HCT116 (cell line): ENCODE data around the gene OR2B6. TPM values are rescaled to one million over a fixed set of nuclear protein-coding genes. Genes with fewer than 3 reads are reported as not detected.

Source experiments
- ATAC-seq: fragments of 200-7000 bp; cut with Tn5 transposase; 2 replicates; pipeline ENCODE4 v1.9.1; 2020; ENCODE audit warnings: mild to moderate bottlenecking, moderate library complexity
- BruUV-seq: library from RNA; stranded (reverse); fragments of 400-500 nt; replicated peaks from 2 replicates; lab custom pipeline; 2021; lab: Mats Ljungman, UMichigan
- CTCF ChIA-PET: fragments of 300-600 bp; sonication (Branson Sonifier 250); formaldehyde crosslinking; loops from one replicate; lab custom pipeline; 2021; ENCODE audit warnings: antibody characterized with exemption; lab: Charles Lee
- POLR2A ChIA-PET: fragments of 300-600, 350-600 bp; sonication (Branson Sonifier 250); formaldehyde crosslinking; loops from one replicate; lab custom pipeline; 2021; ENCODE audit warnings: antibody characterized with exemption; lab: Charles Lee
- RAD21 ChIA-PET, 2 experiments: fragments of 300-600 bp; sonication (Branson Sonifier 250); formaldehyde crosslinking; loops; one replicate each; lab custom pipeline; 2023; ENCODE audit warnings: low total read pairs in 2 of 2; ENCODE audit not compliant: uncharacterized antibody in 2 of 2, unreplicated experiment in 2 of 2, low non-redundant PET in 1 of 2; lab: Charles Lee
- DNase-seq: peaks from one replicate; pipeline ENCODE4 v3.0.0-alpha.2; 2010; ENCODE audit warnings: low read depth, low spot score
- H2AFZ ChIP-seq: fragments of 200-600 bp; shearing (Covaris generic), sonication (generic); 2 replicates; pipeline ENCODE4 v1.6.1; 2017; ENCODE audit warnings: low read depth, mixed run types, mixed read lengths, antibody characterized with exemption, low read length; ENCODE audit not compliant: poor library complexity, severe bottlenecking
- H3K27ac ChIP-seq: 2 replicates; pipeline ENCODE4 v1.5.1; 2012; ENCODE audit warnings: low read depth, low read length
- H3K27me3 ChIP-seq: fragments of 200-600 bp; sonication (generic); 2 replicates; pipeline ENCODE4 v1.6.1; 2016; ENCODE audit warnings: mixed run types, low read length, mixed read lengths; ENCODE audit not compliant: insufficient read depth
- H3K36me3 ChIP-seq, 2 experiments: fragments of 200-500 bp in 1 of 2; fragments of 200-600 bp in 1 of 2; sonication (Bioruptor generic) in 1 of 2; sonication (generic) in 1 of 2; 2 replicates each; pipeline versions ENCODE4 v1.5.1 to v1.6.1; 2014 to 2016; ENCODE audit warnings: low read length in 2 of 2, inconsistent platforms in 1 of 2, mixed read lengths in 1 of 2, mixed run types in 1 of 2; ENCODE audit not compliant: insufficient read depth in 2 of 2, control insufficient read depth in 1 of 2
- H3K4me1 ChIP-seq, 2 experiments: fragments of 200-600 bp in 1 of 2; sonication (generic) in 1 of 2; 2 replicates each; pipeline versions ENCODE4 v1.5.1 to v1.6.1; 2012 to 2017; ENCODE audit warnings: low read length in 2 of 2, inconsistent platforms in 1 of 2, mild to moderate bottlenecking in 1 of 2, mixed read lengths in 1 of 2, mixed run types in 1 of 2, moderate library complexity in 1 of 2; ENCODE audit not compliant: insufficient read depth in 2 of 2, control insufficient read depth in 1 of 2
- H3K4me2 ChIP-seq: fragments of 200-600 bp; sonication (generic); 2 replicates; pipeline ENCODE4 v1.6.1; 2017; ENCODE audit warnings: mixed run types, low read length, mixed read lengths
- H3K4me3 ChIP-seq, 2 experiments: fragments of 200-600 bp in 1 of 2; sonication (generic) in 1 of 2; replicated peaks in 1 of 2; 2 replicates each; pipeline ENCODE4 v1.5.1; 2011 to 2016; ENCODE audit warnings: low read length in 2 of 2, control low read depth in 1 of 2, low read depth in 1 of 2, mild to moderate bottlenecking in 1 of 2, mixed read lengths in 1 of 2, mixed run types in 1 of 2
- H3K79me2 ChIP-seq: fragments of 200-600 bp; sonication (generic); 2 replicates; pipeline ENCODE4 v1.6.1; 2017; ENCODE audit warnings: mild to moderate bottlenecking, mixed run types, low read length, moderate library complexity, mixed read lengths; ENCODE audit not compliant: insufficient read depth
- H3K9ac ChIP-seq: fragments of 200-600 bp; sonication (generic); 2 replicates; pipeline ENCODE4 v1.6.1; 2016; ENCODE audit warnings: low read length, mixed read lengths
- H3K9me2 ChIP-seq: fragments of 200-600 bp; sonication (generic), shearing (Covaris generic); 2 replicates; pipeline ENCODE4 v1.6.1; 2017; ENCODE audit warnings: mixed run types, mild to moderate bottlenecking, moderate library complexity; ENCODE audit not compliant: insufficient read depth
- H3K9me3 ChIP-seq, 2 experiments: fragments of 200-500 bp in 1 of 2; fragments of 200-600 bp in 1 of 2; sonication (Bioruptor generic) in 1 of 2; sonication (generic) in 1 of 2; 2 replicates each; pipeline ENCODE4 v1.6.1; 2014 to 2017; ENCODE audit warnings: low read length in 2 of 2, mixed read lengths in 2 of 2, inconsistent platforms in 1 of 2, low read depth in 1 of 2, mild to moderate bottlenecking in 1 of 2, mixed run types in 1 of 2, moderate library complexity in 1 of 2; ENCODE audit not compliant: control insufficient read depth in 1 of 2, insufficient read depth in 1 of 2
- H4K20me1 ChIP-seq: fragments of 200-600 bp; sonication (generic), shearing (Covaris generic); 2 replicates; pipeline ENCODE4 v1.6.1; 2017; ENCODE audit warnings: mixed run types, mild to moderate bottlenecking, moderate library complexity; ENCODE audit not compliant: insufficient read depth
- SIN3A ChIP-seq: IDR thresholded peaks from 2 replicates; pipeline ENCODE4 v1.6.1; 2012; ENCODE audit warnings: low read depth
- intact Hi-C: fragments of 100-400 bp; cut with micrococcal nuclease; formaldehyde crosslinking; loops from 2 replicates; pipeline ENCODE4 v1.10.0; 2022
- total RNA-seq: library from RNA; stranded (reverse); gene quantifications from one replicate; pipeline ENCODE4 v1.2.1, GENCODE V29; 2021; ENCODE audit not compliant: unreplicated experiment
- TF ChIP-seq, protein P1 (sequence below), 3 experiments: fragments of 200-600 bp in 1 of 3; sonication (generic) in 1 of 3; IDR thresholded peaks in 2 of 3; conservative IDR thresholded peaks in 1 of 3; 2 replicates each; pipeline ENCODE4 v1.5.1; 2012 to 2017; ENCODE audit warnings: low read depth in 2 of 3, low read length in 2 of 3, antibody characterized with exemption in 1 of 3, borderline replicate concordance in 1 of 3, control low read depth in 1 of 3, mild to moderate bottlenecking in 1 of 3, mixed read lengths in 1 of 3, mixed run types in 1 of 3, moderate library complexity in 1 of 3; ENCODE audit not compliant: insufficient read depth in 1 of 3
- TF ChIP-seq, protein P2 (sequence below): IDR thresholded peaks from 2 replicates; pipeline ENCODE4 v1.6.1; 2012; ENCODE audit warnings: low read depth
- TF ChIP-seq, protein P3 (sequence below): IDR thresholded peaks from 2 replicates; pipeline ENCODE4 v1.6.1; 2012

OR2B6 gene
- total RNA-seq, 1 experiment from 2014 or later, result 0.25 TPM

DNA sequence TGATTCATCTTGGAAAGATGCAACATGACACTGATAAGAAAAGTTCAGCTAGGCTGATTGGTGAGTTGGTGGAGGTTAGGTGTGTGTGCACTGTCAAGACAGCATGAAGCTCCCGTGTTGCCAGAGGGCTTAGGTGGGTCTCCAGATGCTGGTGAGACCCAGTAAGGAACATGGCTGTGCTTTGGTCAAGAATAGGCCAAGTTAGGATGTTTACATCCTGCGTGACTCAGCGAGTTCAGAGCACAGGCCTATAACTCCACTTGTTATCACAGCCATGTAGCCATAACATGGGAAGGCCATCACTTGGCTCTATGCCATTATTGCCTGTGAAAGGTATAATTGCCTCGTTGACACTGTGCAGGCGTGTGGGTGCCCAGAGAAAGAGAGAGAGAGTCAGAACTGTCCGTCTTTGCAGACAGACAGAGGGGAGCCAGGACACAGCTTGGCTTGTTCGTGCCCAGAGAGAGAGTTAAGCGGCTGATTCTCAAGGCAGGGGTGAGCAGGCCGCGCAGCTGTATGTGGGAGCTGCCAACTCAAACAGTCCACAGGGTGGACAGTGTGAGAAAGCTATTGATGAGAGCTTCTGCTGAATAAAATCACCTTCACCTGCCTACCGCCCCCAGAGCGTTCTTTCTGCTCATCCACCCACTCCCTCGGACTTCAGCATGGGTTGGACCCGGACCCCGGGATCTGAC is 43.5 kb downstream of the OR2B6 start:
- POLR2A ChIA-PET, result interaction anchor here (0.7 kb wide), 1 partner anchor 105 kb away, joined by 3 read pairs; no protein-coding TSS in a partner anchor

More for the DNA sequence above, 43.5 kb downstream of the OR2B6 start:
- Histone ChIP-seq H3K79me2 (no peaks in the 10 kb centered on the region), H2AFZ (no peak overlapping the region), H3K4me3 (no peak overlapping the region), H3K27me3 (no peaks in the 10 kb centered on the region), H3K9ac (no peak overlapping the region), H4K20me1 (no peaks in the 10 kb centered on the region), H3K36me3 (no peaks in the 10 kb centered on the region), H3K9me2 (no peaks in the 10 kb centered on the region), H3K27ac (no peak overlapping the region), H3K4me1 (no peaks in the 10 kb centered on the region), H3K9me3 (no peaks in the 10 kb centered on the region), H3K4me2 (no peak overlapping the region)
- no peak for TF ChIP-seq SIN3A
- TF ChIP-seq, protein P1, sequence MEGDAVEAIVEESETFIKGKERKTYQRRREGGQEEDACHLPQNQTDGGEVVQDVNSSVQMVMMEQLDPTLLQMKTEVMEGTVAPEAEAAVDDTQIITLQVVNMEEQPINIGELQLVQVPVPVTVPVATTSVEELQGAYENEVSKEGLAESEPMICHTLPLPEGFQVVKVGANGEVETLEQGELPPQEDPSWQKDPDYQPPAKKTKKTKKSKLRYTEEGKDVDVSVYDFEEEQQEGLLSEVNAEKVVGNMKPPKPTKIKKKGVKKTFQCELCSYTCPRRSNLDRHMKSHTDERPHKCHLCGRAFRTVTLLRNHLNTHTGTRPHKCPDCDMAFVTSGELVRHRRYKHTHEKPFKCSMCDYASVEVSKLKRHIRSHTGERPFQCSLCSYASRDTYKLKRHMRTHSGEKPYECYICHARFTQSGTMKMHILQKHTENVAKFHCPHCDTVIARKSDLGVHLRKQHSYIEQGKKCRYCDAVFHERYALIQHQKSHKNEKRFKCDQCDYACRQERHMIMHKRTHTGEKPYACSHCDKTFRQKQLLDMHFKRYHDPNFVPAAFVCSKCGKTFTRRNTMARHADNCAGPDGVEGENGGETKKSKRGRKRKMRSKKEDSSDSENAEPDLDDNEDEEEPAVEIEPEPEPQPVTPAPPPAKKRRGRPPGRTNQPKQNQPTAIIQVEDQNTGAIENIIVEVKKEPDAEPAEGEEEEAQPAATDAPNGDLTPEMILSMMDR (IDR thresholded peaks at IDR 0.05 in 2 of 3, conservative IDR thresholded peaks at IDR 0.05 in 1 of 3; ENCODE audit: borderline replicate concordance in 1 of 3, insufficient read depth in 1 of 3, low read depth in 2 of 3, low read length in 2 of 3), result no peak
- TF ChIP-seq, protein P2, sequence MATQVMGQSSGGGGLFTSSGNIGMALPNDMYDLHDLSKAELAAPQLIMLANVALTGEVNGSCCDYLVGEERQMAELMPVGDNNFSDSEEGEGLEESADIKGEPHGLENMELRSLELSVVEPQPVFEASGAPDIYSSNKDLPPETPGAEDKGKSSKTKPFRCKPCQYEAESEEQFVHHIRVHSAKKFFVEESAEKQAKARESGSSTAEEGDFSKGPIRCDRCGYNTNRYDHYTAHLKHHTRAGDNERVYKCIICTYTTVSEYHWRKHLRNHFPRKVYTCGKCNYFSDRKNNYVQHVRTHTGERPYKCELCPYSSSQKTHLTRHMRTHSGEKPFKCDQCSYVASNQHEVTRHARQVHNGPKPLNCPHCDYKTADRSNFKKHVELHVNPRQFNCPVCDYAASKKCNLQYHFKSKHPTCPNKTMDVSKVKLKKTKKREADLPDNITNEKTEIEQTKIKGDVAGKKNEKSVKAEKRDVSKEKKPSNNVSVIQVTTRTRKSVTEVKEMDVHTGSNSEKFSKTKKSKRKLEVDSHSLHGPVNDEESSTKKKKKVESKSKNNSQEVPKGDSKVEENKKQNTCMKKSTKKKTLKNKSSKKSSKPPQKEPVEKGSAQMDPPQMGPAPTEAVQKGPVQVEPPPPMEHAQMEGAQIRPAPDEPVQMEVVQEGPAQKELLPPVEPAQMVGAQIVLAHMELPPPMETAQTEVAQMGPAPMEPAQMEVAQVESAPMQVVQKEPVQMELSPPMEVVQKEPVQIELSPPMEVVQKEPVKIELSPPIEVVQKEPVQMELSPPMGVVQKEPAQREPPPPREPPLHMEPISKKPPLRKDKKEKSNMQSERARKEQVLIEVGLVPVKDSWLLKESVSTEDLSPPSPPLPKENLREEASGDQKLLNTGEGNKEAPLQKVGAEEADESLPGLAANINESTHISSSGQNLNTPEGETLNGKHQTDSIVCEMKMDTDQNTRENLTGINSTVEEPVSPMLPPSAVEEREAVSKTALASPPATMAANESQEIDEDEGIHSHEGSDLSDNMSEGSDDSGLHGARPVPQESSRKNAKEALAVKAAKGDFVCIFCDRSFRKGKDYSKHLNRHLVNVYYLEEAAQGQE, result no peak
- TF ChIP-seq, protein P3, sequence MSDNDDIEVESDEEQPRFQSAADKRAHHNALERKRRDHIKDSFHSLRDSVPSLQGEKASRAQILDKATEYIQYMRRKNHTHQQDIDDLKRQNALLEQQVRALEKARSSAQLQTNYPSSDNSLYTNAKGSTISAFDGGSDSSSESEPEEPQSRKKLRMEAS, result no peak
- no TSS peak for BruUV-seq
- intact Hi-C loops, result no loop called here
- ATAC-seq, result no peak
- DNase-seq, result no peak
- ChIA-PET RAD21 (no interaction called here), CTCF (no interaction called here)
